Thoracic aorta (tissue), 2 donors: ENCODE results near the gene WDR7. TPM values are rescaled to one million over a fixed set of nuclear protein-coding genes. Genes with fewer than 3 reads are reported as not detected.

ENCODE experiments used
- ATAC-seq: fragments of 150-250 bp; one replicate; pipeline ENCODE4 v1.8.0; 2017; ENCODE audit warnings: low read depth; ENCODE audit not compliant: insufficient number of reproducible peaks, low FRiP score
- DNase-seq: peaks from one replicate; pipeline ENCODE4 v3.0.0-alpha.2; 2020; ENCODE audit warnings: low spot score
- H3K27ac ChIP-seq, 2 donors: fragments of 200-600 bp; sonication (generic); 1 replicate in 1 of 2; 2 replicates in 1 of 2; pipeline ENCODE4 v1.5.1; 2016; ENCODE audit warnings: mild to moderate bottlenecking in 2 of 2, moderate library complexity in 2 of 2
- H3K27me3 ChIP-seq: fragments of 200-600 bp; sonication (generic); replicated peaks from 2 replicates; pipeline ENCODE4 v1.6.0; 2016; ENCODE audit warnings: mild to moderate bottlenecking; ENCODE audit not compliant: insufficient read depth
- H3K36me3 ChIP-seq: fragments of 200-600 bp; sonication (generic); one replicate; pipeline ENCODE4 v1.5.1; 2016
- H3K4me1 ChIP-seq, 2 donors: fragments of 200-600 bp; sonication (generic); 1 replicate in 1 of 2; 2 replicates in 1 of 2; pipeline versions ENCODE4 v1.5.1 to v1.6.0; 2016; ENCODE audit warnings: low read depth in 2 of 2, mild to moderate bottlenecking in 1 of 2; ENCODE audit not compliant: control insufficient read depth in 1 of 2
- H3K4me3 ChIP-seq: fragments of 200-600 bp; sonication (generic); 2 replicates; pipeline ENCODE4 v1.5.1; 2016; ENCODE audit warnings: mild to moderate bottlenecking
- H3K9me3 ChIP-seq: fragments of 200-600 bp; sonication (generic); 2 replicates; pipeline ENCODE4 v1.5.1; 2016
- total RNA-seq, 2 donors: library from RNA; depleted of rRNA; stranded (reverse); fragments of >200 nt; gene quantifications; one replicate each; pipeline versions ENCODE4 v1.1.0 to v1.2.3, GENCODE V29; 2016
- TF ChIP-seq, protein P1 (sequence below): fragments of 200-600 bp; sonication (generic); IDR thresholded peaks from one replicate; pipeline ENCODE4 v1.5.1; 2019; ENCODE audit warnings: antibody characterized with exemption

Gene WDR7
- total RNA-seq, 2 donors from 2014 or later = 33.2 to 73.1 TPM

DNA sequence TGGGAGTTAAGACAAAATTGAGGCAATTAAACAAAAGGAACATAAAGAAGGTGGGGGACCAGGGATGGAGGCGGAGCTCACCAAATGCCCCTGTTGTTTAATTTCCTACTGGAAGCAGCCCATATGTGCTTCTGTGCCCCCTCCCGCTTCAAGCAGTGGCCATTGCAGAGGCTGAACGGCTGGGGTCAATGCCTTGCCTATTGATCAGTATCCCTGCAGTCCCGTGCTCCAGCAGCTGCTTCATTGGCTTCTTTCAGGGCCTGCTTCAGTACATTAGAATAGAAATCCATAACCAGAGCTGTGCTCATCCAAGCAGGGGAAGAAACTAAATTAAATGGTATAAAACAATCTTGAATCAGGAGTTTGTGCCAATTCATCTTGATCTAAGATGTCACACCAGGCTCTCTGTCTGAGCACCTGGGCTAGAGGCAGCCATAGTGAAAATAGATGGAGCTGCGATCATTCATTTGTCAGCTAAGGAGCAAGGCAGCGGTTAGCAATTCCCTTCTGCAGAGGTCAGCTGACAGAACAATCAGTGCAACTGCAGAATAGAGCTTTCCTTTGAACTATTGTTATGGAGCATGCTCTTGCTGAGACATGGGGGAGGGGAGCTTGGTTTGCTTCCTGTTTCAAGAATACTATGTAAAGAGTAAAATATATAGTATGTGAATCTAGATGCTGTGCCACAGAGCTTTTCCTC, 222.4 kb downstream of the WDR7 start:
- Histone ChIP-seq H3K36me3 (no peaks in the 10 kb centered on the region), H3K4me1 (no peaks in the 10 kb centered on the region), H3K4me3 (no peak overlapping the region), H3K9me3 (no peaks in the 10 kb centered on the region), H3K27me3 (no peaks in the 10 kb centered on the region), H3K27ac (no peak overlapping the region)
- no peak for DNase-seq
- ATAC-seq = no peak
- TF ChIP-seq, protein P1, sequence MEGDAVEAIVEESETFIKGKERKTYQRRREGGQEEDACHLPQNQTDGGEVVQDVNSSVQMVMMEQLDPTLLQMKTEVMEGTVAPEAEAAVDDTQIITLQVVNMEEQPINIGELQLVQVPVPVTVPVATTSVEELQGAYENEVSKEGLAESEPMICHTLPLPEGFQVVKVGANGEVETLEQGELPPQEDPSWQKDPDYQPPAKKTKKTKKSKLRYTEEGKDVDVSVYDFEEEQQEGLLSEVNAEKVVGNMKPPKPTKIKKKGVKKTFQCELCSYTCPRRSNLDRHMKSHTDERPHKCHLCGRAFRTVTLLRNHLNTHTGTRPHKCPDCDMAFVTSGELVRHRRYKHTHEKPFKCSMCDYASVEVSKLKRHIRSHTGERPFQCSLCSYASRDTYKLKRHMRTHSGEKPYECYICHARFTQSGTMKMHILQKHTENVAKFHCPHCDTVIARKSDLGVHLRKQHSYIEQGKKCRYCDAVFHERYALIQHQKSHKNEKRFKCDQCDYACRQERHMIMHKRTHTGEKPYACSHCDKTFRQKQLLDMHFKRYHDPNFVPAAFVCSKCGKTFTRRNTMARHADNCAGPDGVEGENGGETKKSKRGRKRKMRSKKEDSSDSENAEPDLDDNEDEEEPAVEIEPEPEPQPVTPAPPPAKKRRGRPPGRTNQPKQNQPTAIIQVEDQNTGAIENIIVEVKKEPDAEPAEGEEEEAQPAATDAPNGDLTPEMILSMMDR = no peak

DNA sequence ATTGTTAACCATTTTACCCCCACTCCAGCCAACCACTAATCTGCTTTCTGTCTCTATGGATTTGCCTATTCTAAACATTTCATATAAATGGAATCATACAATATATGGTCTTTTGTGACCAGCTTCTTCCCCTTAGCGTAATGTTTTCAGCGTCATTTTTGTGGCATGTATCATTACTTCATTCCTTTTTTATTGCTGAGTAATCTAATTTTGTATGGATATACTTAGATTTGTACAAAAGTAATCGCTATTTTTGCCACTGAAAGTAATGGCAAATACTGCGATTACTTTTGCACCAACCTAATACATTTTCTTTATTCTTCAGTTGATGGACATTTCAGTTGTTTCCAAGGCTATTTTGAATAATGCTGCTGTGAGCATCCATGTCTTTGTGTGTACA, 227.6 kb downstream of the WDR7 start:
- Histone ChIP-seq H3K27ac (no peak overlapping the region), H3K9me3 (no peaks in the 10 kb centered on the region), H3K4me1 (no peaks in the 10 kb centered on the region), H3K27me3 (no peaks in the 10 kb centered on the region), H3K4me3 (no peak overlapping the region), H3K36me3 (no peaks in the 10 kb centered on the region)
- DNase-seq = no peak
- no peak for ATAC-seq
- TF ChIP-seq, protein P1 = no peak

DNA sequence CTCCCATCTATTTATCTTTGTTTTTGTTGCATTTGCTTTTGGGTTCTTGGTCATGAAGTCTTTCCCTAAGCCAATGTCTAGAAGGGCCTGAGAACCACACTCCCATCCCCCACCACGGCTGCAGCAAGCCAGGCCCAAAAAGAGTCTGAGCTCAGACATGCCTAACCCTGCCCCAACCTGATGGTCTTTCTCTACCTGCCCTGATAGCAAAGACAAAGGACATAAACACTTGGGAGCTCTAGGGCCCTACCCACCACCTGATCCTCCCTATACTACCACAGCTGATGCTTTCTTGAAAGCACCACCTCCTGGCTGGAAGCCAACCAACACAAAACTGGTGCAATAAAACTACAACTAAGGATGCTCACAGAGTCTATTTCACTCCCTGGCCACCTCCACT, 233.4 kb downstream of the WDR7 start:
- no peak overlapping the region for H3K27ac ChIP-seq
- no peaks in the 10 kb centered on the region for H3K36me3 ChIP-seq
- no peak for ATAC-seq
- H3K4me3 ChIP-seq = no peak overlapping the region
- H3K4me1 ChIP-seq = no peaks in the 10 kb centered on the region
- H3K9me3 ChIP-seq = no peaks in the 10 kb centered on the region
- TF ChIP-seq, protein P1 = no peak
- no peak for DNase-seq
- no peaks in the 10 kb centered on the region for H3K27me3 ChIP-seq

DNA sequence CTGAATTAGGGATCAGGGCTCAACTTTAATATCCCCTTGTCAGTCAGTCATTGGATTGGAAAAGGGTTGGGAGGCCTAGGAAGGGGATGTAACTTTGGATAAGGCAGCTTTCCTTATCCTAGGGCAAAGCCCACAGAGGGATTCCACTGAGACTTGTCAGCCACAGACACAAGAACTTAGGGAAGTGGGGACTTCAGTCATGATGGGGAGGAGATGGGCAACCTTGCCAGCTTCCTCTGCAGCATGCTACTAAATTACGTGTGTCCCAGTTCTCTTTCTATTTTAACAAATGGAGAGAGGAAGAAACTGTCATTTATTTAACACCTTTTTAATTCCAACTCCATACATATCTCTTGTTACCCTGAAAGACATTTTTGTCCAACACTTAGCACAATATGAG, 237.8 kb downstream of the WDR7 start:
- peaks cover 0 to 12% of the 10 kb centered on the region in 2 donors for H3K4me1 ChIP-seq
- H3K4me3 ChIP-seq = no peak overlapping the region
- no peaks in the 10 kb centered on the region for H3K27me3 ChIP-seq
- H3K9me3 ChIP-seq = no peaks in the 10 kb centered on the region
- H3K36me3 ChIP-seq = no peaks in the 10 kb centered on the region
- ATAC-seq = no peak
- TF ChIP-seq, protein P1 = no peak
- H3K27ac ChIP-seq = no peak overlapping the region
- DNase-seq = no peak

DNA sequence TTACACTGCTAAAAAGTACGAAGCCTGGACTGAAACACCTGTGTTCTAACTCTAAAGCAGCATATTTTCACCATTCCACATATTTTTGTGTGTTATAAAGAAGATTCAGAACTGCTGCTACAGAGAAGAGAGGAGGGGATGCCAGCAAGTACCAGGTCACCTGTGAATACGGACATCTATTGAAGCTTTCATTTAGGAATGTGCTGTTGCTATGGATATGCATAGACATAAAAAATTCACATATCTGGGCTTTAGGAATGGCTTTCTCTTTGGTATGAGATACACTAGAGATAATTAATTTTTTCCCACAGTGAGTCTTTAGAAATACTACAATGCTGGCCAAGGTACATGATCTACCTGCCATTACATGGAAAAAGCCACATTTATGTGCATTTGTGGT, 238.5 kb downstream of the WDR7 start:
- TF ChIP-seq, protein P1 = no peak
- Histone ChIP-seq H3K9me3 (no peaks in the 10 kb centered on the region), H3K27me3 (no peaks in the 10 kb centered on the region), H3K27ac (no peak overlapping the region), H3K36me3 (no peaks in the 10 kb centered on the region), H3K4me3 (no peak overlapping the region), H3K4me1 (peaks cover 0 to 12% of the 10 kb centered on the region in 2 donors)
- no peak for ATAC-seq
- no peak for DNase-seq
